Spleen (tissue), 11 donors: ENCODE results near the gene STK39. TPM values are rescaled to one million over a fixed set of nuclear protein-coding genes. Genes with fewer than 3 reads are reported as not detected.

Experiments
- DNase-seq: peaks from one replicate; pipeline ENCODE4 v3.0.0-alpha.2; 2020
- H3K27ac ChIP-seq, 8 donors: fragments of 200-600 bp; sonication (generic) in 7 of 8; 1 replicate in 4 of 8; 2 replicates in 4 of 8; pipeline versions ENCODE4 v1.5.0 to v1.8.0; 2016 to 2021; ENCODE audit warnings: inconsistent platforms in 4 of 8, mild to moderate bottlenecking in 4 of 8, moderate library complexity in 1 of 8
- H3K27me3 ChIP-seq, 7 donors: fragments of 200-600 bp; sonication (generic) in 6 of 7; replicated peaks in 1 of 7; 1 replicate in 4 of 7; 2 replicates in 3 of 7; pipeline versions ENCODE4 v1.5.0 to v1.8.0; 2016 to 2021; ENCODE audit warnings: inconsistent platforms in 3 of 7, mild to moderate bottlenecking in 1 of 7
- H3K36me3 ChIP-seq, 6 donors: fragments of 200-600 bp; sonication (generic) in 5 of 6; 1 replicate in 4 of 6; 2 replicates in 2 of 6; pipeline versions ENCODE4 v1.5.0 to v1.8.0; 2016 to 2021; ENCODE audit warnings: inconsistent platforms in 2 of 6
- H3K4me1 ChIP-seq, 6 donors: fragments of 200-600 bp; sonication (generic) in 5 of 6; 1 replicate in 3 of 6; 2 replicates in 3 of 6; pipeline versions ENCODE4 v1.5.0 to v1.8.0; 2016 to 2021; ENCODE audit warnings: inconsistent platforms in 3 of 6
- H3K4me3 ChIP-seq, 8 donors: fragments of 200-600 bp; sonication (generic) in 7 of 8; 1 replicate in 4 of 8; 2 replicates in 4 of 8; pipeline versions ENCODE4 v1.5.0 to v1.8.0; 2016 to 2021; ENCODE audit warnings: inconsistent platforms in 4 of 8, mild to moderate bottlenecking in 4 of 8, moderate library complexity in 2 of 8
- H3K9me3 ChIP-seq, 8 donors: fragments of 200-600 bp; sonication (generic) in 7 of 8; 1 replicate in 4 of 8; 2 replicates in 4 of 8; pipeline versions ENCODE4 v1.5.0 to v1.8.0; 2016 to 2021; ENCODE audit warnings: inconsistent platforms in 4 of 8
- POLR2A ChIP-seq, 3 donors: fragments of 450-650 bp; IDR thresholded peaks; one replicate each; pipeline ENCODE4 v1.5.1; 2017; ENCODE audit warnings: antibody characterized with exemption in 3 of 3, mild to moderate bottlenecking in 1 of 3
- POLR2AphosphoS5 ChIP-seq, 3 donors: sonication (generic); formaldehyde crosslinking; IDR thresholded peaks; one replicate each; pipeline ENCODE4 v1.5.1; 2017; ENCODE audit warnings: antibody characterized with exemption in 3 of 3
- WGBS, 5 donors: extraction: QIAGEN DNeasy Blood & Tissue Kit in 3 of 5; methylation state at CpG; one replicate each; pipeline versions ENCODE4 v1.1.5 to v1.1.7; 2013 to 2018; 5-methylcytosine and 5-hydroxymethylcytosine counted together
- intact Hi-C: fragments of 100-400 bp; cut with DNase I; formaldehyde crosslinking; loops from one replicate; pipeline ENCODE4 v1.15.0; 2023; ENCODE audit warnings: low total_unique reads
- polyA plus RNA-seq, 3 donors: library from polyadenylated mRNA; stranded (reverse); fragments of 200-250 nt; gene quantifications; one replicate each; pipeline ENCODE4 v1.2.1, GENCODE V29; 2013
- total RNA-seq, 7 donors: library from RNA; depleted of rRNA in 3 of 7; stranded (reverse); fragments of >200 nt in 3 of 7; fragmentation: NEBNext Ultra II Directional in 4 of 7; extraction: Animal tissue kit (Norgen Biotek cat#: 25700) in 4 of 7; gene quantifications; one replicate each; pipeline versions ENCODE4 v1.1.0 to v1.2.1, GENCODE V29; 2016 to 2021
- TF ChIP-seq, protein P1 (sequence below), 11 experiments: fragments of 200-600 bp in 7 of 11; fragments of 450-650 bp in 4 of 11; sonication (generic) in 4 of 11; IDR thresholded peaks in 8 of 11; conservative IDR thresholded peaks in 3 of 11; 1 replicate in 7 of 11; 2 replicates in 4 of 11; pipeline versions ENCODE4 v1.4.0 to v1.8.0; 2016 to 2021; ENCODE audit warnings: antibody characterized with exemption in 11 of 11, inconsistent platforms in 4 of 11, mild to moderate bottlenecking in 1 of 11
- donor health status: healthy with polysubstance abuse.
- donor health status: DM: no; HTN: no; CAD: no; lungs with moderate emphysema.
- donor health status: DM: no; HTN: no; CAD: no.
- donor health status: Bipolar disorder and iron deficiency.
- donor health status: healthy.
- donor health status: DM: no; HTN: no; CAD: no.
- donor health status: DM: yes; HTN: yes; CAD: no.

The STK39 gene
- total and polyA plus RNA-seq, 10 donors = 8.6 to 17.8 (median 11.0) TPM

DNA sequence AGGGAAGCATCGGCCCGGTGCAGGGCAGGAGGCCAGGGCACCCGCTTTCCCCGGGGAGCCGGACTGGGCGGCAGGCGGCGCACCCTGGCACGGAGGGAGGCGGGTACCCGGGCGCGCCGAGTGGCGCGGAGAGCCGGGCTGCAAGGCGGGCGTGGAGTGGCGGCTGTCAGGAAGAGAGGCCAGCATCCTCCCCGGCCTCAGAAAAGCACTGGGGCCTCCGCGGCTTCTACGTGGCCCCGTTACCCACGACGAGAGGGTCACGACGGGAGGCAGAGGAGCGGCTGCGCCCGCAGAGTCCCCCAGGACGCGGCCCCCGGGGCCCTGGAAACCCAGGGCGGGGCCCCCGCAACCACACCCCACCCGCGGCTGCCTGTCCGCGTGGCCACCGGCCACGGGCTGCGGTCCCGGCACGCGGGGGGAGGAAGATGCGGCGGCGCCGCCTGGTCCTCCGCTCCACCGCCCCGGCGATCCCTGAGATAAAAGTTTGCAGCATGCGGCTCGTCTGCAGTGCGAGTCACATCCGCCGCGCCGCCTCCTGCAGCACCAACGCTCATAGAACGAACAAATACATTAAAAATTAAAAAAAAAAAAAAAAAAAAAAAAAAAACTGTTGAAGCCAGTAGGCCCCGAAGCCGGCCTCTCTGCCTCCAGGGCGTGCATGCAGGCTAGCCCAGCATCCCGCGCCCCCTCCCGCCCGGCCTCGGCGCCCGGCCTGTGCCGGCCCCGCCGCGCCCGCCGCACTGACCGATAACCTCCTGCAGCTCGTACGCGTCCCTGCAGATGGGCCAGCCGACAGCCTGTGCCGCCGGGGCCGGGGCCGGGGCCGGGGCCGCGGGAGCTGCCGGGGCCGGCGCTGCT is 683 bp downstream of the STK39 start:
- Histone ChIP-seq H3K27me3 (no peaks in the 10 kb centered on the region), H3K27ac (peak overlapping the region; percentile 44 to 91 (median 82)), H3K4me1 (peaks cover 7 to 56% (median 41%) of the 10 kb centered on the region in 6 donors), H3K4me3 (peak overlapping the region; percentile 62 to 95 (median 82)), H3K9me3 (no peaks in the 10 kb centered on the region), H3K36me3 (no peaks in the 10 kb centered on the region)
- 0 to 1% (median 0%) methylated on average over 39 to 95 of the region's 95 CpGs for WGBS, 5 donors
- TF ChIP-seq, protein P1, sequence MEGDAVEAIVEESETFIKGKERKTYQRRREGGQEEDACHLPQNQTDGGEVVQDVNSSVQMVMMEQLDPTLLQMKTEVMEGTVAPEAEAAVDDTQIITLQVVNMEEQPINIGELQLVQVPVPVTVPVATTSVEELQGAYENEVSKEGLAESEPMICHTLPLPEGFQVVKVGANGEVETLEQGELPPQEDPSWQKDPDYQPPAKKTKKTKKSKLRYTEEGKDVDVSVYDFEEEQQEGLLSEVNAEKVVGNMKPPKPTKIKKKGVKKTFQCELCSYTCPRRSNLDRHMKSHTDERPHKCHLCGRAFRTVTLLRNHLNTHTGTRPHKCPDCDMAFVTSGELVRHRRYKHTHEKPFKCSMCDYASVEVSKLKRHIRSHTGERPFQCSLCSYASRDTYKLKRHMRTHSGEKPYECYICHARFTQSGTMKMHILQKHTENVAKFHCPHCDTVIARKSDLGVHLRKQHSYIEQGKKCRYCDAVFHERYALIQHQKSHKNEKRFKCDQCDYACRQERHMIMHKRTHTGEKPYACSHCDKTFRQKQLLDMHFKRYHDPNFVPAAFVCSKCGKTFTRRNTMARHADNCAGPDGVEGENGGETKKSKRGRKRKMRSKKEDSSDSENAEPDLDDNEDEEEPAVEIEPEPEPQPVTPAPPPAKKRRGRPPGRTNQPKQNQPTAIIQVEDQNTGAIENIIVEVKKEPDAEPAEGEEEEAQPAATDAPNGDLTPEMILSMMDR (IDR thresholded peaks at IDR 0.05 in 8 of 11, conservative IDR thresholded peaks at IDR 0.05 in 3 of 11) = peak in 6 of 11 experiments; percentile 7 to 47 (median 34)
- TF ChIP-seq POLR2AphosphoS5 (IDR thresholded peaks at IDR 0.05) (peak in 2 of 3 donors; percentile 33 to 64), POLR2A (IDR thresholded peaks at IDR 0.05) (no peak)
- intact Hi-C loops = no loop called here
- DNase-seq = peak; percentile 95

DNA sequence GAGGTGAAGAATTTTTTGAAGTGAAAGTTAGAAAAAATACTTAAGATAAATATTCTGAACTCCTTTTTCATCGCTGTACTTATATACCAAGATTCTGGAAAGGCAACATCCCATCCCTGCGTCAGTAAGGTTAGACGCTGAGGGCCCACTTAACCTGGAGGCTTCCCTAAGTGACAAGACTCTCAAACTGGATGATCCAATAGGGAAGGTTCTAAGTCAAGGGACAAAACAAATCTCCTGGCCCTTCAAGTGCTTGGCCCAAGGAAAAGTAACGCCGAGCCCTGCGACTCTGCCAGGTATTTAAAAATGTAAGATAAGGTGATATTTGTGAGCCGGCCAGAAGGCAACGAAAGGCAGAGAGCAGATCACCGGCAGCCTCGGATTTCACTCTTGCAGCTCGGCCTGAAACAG is 1.3 kb downstream of the STK39 start:
- Histone ChIP-seq H3K9me3 (no peaks in the 10 kb centered on the region), H3K4me3 (peak overlapping the region; percentile 62 to 95 (median 82)), H3K27me3 (no peaks in the 10 kb centered on the region), H3K27ac (peak overlapping the region; percentile 44 to 91 (median 82)), H3K4me1 (peaks cover 7 to 62% (median 45%) of the 10 kb centered on the region in 6 donors), H3K36me3 (no peaks in the 10 kb centered on the region)
- 23 to 26% (median 24%) methylated on average over 11 of the region's 11 CpGs for WGBS, 5 donors
- intact Hi-C loops = no loop called here
- DNase-seq = no peak
- TF ChIP-seq, protein P1 (IDR thresholded peaks at IDR 0.05 in 8 of 11, conservative IDR thresholded peaks at IDR 0.05 in 3 of 11) = no peak
- no peak for TF ChIP-seq POLR2A (IDR thresholded peaks at IDR 0.05)
- no peak for TF ChIP-seq POLR2AphosphoS5 (IDR thresholded peaks at IDR 0.05)

DNA sequence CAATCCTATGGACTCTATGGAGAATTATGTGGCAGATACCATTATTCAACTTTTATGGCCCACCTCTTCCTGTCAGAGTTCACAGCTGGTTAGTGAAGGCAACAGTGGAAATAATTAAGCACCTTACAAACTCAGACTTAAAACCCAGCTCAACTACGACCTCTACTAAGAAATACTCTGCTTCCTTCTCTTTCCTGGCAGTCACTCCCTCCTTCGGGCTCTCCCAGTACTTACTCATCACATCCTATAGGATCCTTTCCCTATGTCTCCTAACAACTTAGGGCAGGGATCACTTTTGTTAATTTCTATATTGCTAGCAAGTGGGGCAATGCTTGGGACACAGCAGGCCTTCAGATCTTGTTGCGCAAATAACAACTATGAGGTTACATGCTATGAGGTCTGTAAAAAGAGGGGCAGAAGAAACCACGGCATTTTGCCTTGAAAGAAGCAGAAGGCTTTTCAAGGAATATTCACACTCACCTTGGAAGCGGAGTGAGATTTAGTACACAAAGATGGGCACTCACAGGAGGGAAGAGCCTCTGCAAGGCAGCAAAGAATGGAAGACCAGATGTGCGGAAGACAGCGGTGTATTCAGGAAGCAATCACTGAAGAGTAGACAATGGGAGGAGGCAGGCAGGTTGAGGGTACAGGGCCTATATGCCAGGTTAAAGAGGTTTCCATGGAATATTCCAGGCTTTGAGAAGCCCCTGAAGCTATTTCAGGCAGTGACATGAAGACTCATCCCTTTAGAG is 2.1 kb downstream of the STK39 start:
- peak overlapping the region in 4 of 8 donors; percentile 4 to 95 (median 76) for H3K4me3 ChIP-seq
- intact Hi-C loops = no loop called here
- 62 to 81% (median 74%) methylated on average over 7 of the region's 7 CpGs for WGBS, 5 donors
- peaks cover 7 to 70% (median 45%) of the 10 kb centered on the region in 6 donors for H3K4me1 ChIP-seq
- no peaks in the 10 kb centered on the region for H3K36me3 ChIP-seq
- no peaks in the 10 kb centered on the region for H3K9me3 ChIP-seq
- no peaks in the 10 kb centered on the region for H3K27me3 ChIP-seq
- DNase-seq = no peak
- TF ChIP-seq POLR2A (IDR thresholded peaks at IDR 0.05) = no peak
- TF ChIP-seq, protein P1 (IDR thresholded peaks at IDR 0.05 in 8 of 11, conservative IDR thresholded peaks at IDR 0.05 in 3 of 11) = no peak
- no peak for TF ChIP-seq POLR2AphosphoS5 (IDR thresholded peaks at IDR 0.05)
- peak overlapping the region in 4 of 8 donors; percentile 15 to 87 (median 50) for H3K27ac ChIP-seq
